GM19463 (cell line): Measurements from ENCODE around the gene NR1I3.

Experiments
- ATAC-seq: cut with Tn5 transposase; IDR thresholded peaks from one replicate; pipeline ENCODE4 v1.9.1; 2021; ENCODE audit warnings: mild to moderate bottlenecking, moderate library complexity; ENCODE audit not compliant: unreplicated experiment

Gene NR1I3

DNA sequence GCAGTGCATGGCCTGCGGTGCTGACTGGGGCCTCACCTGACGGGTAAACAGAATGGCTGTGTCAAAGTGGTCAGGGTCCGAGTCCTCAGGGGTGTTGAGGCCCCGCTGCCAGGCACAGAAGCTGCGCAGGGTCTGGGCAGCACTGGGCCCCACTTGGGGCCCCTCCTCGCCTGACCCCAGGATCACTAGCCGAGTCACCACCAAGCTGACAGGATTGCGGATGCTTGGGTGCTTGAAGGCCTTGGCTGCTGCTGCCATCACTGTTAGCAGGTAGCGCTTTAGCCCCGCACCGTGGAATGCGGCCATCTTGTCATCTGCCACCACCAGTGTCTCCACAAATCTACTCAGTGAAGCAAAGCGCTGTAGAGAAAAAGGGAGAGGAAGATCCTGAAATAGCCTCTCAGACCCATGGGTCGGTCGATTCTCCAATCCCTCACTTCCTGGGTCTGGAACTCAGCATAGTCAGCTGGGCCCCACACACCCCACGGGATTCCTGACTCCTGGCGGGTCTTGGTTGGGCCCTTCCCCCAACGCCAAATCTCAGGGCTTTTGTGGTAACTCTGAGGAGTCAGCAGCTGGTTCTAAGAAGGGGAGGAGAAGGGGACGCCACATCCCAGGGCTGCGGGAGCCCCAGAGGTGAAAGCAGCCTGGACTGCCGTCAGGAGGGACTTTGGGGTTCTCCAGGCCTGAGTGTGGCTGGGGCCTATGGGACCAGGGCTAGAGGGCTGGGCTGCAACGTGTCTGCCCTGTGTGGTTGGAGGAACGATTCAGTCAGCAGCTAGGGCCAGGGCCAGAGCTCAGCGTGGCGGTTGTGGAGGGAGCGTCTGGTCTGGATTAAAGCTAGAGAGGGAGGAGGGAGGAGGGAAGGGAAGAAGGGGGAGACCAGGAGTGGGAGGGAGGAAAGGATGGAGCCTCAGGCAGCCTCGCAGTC lies 41.2 kb downstream of the NR1I3 start:
- no peak for ATAC-seq

DNA sequence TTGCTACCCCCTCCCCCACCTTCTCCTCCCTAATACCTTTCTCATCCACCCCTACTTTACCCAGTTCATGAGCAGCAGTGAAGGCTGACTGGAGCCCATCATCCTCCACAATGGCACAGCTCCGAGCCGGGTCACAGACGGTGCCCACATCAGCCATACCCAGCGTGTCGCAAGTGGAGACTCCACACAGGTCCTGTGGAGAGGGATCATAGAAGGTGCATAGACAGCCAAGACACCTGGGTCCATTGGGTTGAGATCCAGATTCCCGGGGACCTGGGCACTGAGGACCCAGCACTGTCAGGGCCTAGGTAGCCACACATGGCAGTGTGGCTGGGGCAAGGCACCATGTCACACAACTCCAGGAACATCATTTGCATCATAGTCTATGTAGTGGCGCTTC lies 41.9 kb downstream of the NR1I3 start:
- no peak for ATAC-seq

DNA sequence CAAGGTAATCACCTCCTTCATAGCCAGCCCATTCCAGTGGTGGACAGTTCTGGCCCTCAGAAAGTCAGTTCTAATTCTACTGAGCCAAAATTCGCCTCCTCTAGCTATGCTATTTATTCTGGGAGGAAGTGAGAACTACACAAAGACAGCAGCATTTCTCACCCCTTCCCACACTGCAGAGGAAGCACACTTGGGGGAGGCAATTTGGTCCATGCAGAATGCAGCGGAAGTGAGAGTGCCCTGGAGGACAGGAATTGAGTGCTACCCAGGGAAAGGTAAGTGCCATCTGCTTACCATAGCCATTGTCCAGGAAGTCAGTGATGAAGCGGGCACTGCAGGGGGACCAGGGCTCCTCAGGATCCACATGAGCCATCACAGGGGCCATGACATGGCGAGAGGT lies 42.8 kb downstream of the NR1I3 start:
- ATAC-seq, result peak; percentile 56

DNA sequence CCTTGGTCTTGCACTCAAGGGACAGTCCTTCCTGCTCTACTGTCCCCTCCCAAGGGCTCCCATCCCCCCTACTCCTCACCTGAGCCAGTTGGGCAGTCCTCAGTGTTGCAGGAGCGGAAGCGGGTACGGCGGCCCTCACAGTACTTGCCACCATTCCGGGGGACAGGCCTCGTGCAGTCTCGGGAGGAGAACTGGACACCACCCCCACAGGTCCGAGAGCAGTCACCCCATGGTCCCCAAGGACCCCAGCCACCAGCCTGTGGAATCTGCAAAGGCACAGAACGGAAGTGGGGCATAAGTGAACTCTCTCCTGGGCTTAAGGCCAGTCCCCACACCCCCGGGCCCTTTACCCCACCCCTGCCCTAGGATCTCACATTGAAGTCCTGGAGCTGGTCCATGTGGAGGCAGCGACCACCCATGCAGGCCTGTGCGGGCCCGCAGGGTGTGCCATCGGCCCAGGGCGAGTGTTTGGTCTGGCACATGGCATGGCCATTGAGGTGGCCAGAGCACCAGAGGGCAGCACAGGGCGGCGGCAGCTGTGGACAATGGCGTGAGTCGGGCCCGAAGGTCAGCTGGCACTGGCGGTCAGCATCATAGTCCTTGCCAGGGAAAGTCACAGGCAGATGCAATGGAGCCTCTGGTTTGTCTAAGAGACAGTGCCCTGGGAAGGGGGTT lies 44.3 kb downstream of the NR1I3 start:
- ATAC-seq, result no peak

DNA sequence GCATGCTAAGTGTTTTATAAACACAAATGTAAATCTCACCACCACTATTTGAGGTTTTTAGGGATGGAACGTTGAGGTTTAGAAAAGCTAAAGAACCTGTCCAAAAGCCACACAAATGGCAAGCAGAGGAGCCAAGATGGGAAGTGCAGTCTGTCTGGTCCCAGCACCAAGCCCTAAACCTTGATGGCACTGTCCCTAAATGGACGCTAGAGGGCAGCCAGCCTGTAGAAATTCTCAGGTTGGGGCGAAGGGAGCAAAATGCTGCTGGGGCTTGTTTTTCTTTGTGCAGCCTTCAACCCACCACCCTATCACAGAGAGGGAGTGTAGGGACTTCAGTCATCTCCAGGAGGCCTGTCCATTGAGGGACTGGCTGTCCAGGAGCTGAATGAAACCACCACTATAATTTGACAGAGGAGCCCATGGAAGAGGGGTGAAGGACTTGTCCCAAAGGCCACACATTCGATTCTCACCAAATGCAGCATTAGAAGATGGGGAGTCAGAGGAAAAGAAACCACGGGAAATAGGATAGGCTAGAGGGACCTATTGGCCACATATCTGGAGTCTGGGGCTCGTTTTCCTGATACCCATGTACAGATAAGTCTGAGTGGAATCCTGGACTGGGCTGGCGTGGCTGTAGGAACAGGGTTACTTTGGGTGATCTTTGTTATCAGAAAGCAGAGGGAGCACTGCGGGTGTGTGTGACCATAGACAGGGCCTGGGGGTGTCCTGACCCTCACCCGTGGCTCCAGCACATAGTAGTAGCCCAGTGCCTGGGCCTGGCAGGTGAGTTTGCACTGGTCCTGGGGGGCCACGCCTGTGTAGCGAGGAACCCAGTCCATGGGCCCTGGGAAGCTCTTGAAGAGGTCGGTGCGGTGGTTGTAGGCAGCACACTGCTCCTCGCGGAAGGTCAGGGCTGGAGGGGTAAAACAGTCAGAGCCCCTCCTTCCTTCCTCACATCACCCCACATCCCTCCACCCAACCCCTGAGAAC lies 45.2 kb downstream of the NR1I3 start:
- ATAC-seq, result peak; percentile 85

DNA sequence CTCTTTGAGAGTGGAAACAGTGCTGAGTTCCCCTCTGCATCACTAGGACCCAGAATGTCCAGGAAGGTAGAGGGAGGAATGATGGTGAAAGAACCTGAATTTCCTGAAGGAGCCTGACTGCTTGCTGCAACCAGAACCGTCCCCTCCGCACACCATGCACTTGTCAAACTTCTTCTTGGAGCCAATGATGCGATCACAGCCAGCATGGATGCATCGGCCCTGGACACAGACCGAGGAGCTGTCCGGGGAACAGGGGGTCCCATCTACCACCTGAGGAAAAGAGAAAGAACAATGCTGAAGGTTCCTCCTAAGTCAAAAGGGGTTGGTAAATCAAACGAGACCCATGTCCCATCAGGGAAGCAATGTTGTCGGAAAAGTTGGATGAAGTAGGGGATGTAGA lies 46.0 kb downstream of the NR1I3 start:
- ATAC-seq, result no peak

DNA sequence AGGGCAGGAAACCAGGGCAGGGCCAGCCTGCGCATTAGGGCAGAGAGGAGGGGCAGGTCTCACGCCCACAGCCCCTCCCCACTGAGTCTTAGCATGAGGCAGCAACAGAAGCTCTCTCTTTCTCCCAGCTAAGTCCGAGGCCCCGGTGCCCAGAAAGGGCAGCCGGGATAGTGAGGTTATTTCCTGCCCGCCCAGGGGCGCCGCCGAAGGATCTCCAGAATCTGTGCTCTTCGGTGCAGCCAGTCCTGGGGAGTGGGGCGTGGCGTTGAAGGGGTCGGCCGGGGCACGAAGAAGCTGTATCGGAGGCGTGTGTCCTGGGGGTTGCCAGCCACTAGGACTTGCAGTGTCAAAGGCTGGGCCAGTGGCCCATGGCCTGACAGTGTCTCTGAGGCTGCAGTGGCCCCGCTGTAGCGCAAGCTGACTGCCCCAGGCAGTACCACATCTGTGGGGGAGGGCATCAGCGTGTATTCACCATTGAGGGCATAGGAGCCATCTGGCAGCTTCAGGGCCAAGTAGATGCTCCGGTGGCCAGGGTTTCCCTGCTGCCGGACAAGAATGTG lies 47.0 kb downstream of the NR1I3 start:
- no peak for ATAC-seq

DNA sequence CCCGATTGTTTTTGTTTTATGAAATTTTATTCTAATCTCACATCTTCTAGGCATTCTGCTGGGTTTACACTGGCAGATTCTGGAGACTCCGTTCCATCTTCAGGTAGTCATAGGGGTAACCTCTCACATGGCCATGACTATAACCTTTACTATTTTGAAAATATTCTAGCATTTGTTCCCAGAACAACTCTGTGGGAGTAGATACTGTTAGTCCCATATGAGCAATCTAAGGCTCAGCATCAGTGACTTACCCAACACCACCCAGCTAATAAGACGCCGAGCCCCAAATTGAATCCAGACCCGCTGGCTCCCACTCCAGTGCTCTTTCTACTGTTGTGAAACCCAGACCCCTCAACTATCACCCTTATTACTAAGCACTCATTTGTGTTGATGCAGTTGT lies 49.0 kb downstream of the NR1I3 start:
- ATAC-seq, result no peak

DNA sequence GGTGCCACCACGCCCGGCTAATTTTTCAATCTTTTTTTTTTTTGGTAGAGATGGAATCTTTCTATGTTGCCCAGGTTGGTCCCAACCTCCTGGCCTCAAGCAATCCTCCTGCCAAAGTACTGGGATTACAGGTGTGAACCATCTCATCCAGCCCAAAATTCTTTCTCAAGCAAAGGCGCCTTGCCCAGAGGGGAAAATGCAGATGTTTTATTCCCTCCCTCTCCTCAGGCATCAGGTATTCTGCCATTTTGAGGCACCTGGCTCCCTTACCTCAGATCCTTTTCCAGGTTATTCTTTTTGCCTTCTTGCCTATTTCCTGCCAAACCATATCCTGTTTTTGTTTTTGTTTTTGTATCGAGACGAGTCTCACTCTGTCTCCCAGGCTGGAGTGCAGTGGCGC lies 49.6 kb downstream of the NR1I3 start:
- ATAC-seq, result no peak

DNA sequence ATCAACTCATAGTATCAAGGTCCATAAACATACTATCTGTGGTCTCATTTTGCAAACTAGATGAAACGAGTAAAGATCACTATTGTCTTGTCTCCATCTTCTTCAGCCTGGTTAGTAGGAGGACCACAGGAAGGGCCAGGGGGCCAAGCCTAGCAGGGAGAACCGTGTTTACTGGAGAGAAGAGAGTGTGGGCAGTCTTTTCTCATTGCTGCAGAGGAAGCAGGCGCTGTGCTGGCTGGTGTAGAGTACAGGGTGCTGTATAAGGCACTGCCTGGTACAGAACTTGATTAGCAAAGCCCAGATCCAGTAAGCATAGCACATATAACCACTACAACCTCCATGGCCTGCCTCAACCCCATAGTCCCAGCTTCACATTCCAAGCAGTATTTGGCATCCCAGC lies 50.7 kb downstream of the NR1I3 start:
- no peak for ATAC-seq

DNA sequence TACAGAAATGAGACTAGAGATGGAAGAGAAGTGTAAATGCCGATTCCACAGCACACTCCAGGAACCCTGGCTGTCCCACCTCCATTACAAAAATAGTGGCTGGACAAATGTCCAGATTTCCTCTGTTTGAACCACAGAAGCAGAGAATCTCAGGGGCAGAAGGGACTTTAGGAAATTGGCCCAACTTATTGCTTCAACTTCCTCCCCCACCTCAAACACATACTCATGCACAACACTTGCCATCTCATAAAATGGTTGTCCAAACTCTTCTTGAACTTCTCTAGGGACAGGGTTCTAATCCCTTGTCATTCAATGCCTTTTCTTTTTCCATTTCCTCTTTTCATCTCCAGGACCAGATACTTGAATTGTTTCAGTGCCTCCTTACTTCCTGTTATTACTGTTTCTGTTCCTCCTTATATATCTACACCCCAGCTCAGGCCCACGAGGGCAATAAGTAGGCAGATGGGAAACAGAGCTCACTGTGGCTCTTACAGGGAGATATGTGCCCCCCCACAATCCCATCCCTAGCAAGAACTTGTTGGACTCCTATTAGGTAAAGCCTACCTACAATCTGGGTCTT lies 52.2 kb downstream of the NR1I3 start:
- ATAC-seq, result peak; percentile 20

DNA sequence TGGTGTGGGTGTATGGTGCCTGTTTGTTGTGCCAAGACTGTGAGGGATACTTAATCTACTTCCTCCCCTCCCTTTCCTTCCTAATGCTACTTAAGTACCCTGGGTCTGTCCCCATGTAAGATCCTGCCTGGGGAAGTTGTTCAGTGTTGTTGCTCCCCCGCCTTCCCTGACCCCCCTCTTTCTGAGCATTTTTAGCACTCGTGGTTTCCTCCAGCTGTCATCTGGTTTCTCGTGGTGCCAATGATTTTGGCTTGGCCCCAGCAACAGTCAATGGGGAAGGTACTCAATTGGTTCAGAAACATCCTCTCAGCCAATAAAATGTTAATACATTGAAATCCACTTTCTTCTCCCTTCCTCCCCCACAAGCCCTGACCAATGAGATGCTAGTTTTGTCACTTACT lies 52.7 kb downstream of the NR1I3 start:
- ATAC-seq, result peak; percentile 63

DNA sequence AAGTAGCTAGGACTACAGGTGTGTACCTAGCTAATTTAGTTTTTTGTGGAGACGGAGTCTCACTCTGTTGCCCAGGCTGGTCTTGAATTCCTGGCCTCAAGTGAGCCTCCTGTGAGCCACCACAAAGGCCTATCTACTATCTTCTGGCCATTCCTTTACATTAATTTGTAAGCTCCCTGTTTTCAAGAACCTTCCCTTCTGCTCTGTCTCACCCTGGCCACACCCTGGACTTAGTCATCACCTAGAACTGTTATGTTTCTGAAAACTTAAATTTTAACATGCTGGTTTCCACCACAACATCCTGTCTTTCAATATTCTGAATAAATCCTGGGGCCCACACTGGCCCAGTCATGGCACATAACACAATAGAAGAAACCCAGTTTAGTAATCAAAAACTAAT lies 55.8 kb downstream of the NR1I3 start:
- peak; percentile 49 for ATAC-seq

DNA sequence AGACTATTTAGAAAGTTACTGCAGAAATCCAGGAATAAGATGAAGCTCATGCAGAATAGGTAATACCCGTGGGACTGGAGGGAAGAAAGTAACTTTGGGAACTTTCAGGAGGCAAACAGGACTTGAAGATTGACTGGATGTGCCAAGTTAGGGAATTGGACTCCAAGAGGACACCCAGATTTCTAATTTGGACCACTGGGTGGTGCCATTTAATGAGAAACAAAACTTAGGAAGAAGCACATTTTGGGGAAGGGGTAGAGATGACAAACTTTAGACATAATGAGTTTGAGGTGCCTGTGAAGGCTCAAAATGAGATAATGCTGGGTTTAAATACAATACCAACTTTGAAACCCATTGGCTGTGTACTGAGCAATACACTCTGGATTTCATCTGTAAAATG lies 57.4 kb downstream of the NR1I3 start:
- no peak for ATAC-seq

DNA sequence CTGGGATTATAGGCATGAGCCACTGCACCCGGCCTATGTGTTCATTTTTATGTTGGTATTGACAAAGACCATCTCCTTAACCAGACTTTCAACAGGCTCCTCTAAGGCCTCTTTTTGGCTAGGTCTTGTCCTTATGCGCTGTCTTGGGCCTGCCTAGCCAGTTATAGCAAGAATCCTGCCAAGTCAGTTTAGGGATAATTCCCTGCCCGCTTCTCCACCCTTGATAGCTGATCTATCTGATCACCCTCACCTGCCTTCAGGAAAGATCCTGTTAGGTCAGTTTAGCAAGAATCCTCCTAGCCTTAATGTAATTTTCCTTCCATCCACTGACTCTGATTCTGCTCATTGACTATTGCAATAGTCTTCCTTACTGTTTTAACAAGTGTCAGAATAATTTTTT lies 58.3 kb downstream of the NR1I3 start:
- no peak for ATAC-seq
